Skin epidermis (tissue), 12 donors: ENCODE data around the gene PLSCR1.
"Not testable (repeated sequence)": the region's sequence is repeated elsewhere in the genome, so short reads cannot be mapped to it uniquely, and the experiment has no call there.

Experiments used
- H3K27ac ChIP-seq, 21 experiments: fragments of 200-600 bp; sonication (generic) in 11 of 21; one replicate each; pipeline ENCODE4 v1.5.0; 2020; ENCODE audit warnings: mild to moderate bottlenecking in 3 of 21, inconsistent platforms in 2 of 21, moderate library complexity in 2 of 21
- H3K4me3 ChIP-seq, 7 experiments: fragments of 200-600 bp; sonication (generic) in 2 of 7; one replicate each; pipeline ENCODE4 v1.5.0; 2020; ENCODE audit warnings: inconsistent platforms in 2 of 7, mild to moderate bottlenecking in 2 of 7, moderate library complexity in 1 of 7

Gene PLSCR1

DNA sequence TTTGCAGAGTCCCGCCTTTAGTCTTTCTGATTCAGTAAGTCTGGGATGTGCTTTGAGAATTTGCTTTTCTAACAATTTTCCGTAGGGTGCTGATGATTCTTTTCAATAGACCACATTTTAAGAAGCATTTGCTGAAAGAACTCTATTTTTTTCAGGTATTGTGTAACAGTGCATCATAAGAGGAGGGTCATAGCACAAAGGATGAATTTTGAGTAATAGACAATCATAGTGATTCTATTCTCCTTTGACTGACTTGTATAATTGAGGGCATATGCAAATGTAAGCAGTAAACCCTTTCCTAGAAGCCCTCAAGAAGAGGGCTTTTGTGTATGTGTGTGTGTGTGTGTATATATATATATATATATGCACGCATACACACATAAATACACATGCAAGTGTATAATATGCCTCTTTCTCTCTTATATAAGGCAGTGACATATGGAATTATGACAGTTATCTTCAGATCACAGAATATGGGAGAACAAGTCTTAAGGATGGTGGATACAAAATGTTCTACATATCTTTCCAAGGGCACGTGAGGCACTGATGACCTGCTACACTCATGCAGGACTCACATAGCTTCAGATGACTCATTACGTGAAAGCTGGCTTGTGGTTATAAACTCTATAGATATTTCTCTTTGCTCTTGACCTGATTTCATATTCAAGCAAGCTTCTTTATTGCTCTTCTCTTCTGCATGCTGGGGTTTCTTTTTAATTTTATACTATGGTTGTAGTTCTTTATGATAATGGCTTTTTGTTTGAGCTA is 6.5 kb upstream of the PLSCR1 start:
- no peak overlapping the region for H3K4me3 ChIP-seq
- peak overlapping the region in 3 of 21 experiments; percentile 6 to 17 (median 8) for H3K27ac ChIP-seq

DNA sequence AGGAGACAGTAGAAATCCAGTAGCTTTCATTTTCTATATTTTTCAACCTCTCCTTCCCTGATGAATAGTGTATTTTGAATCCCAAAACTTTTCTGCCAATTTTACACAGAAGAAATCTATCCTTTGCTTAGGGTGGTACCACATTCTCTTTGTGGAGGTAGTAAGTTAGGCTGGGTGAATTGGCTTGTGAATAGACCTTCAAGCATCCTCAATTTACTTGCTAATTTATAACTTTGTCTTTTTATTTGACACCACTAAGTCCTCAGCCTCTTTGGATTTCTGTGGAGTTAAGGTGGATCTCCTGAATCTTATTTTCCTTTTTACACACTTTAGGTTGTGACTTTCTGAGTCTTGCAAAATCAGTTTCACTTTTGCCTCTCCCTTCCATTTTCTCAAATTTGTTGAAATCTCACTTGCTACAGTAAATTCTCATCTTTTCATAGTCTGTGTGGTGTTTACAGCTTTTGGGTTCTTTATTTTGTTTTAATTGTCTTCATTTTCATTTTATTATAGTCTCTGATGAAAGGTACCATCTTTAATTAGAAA is 5.7 kb upstream of the PLSCR1 start:
- no peak overlapping the region for H3K4me3 ChIP-seq
- peak overlapping the region in 4 of 21 experiments; percentile 4 to 17 (median 7) for H3K27ac ChIP-seq

DNA sequence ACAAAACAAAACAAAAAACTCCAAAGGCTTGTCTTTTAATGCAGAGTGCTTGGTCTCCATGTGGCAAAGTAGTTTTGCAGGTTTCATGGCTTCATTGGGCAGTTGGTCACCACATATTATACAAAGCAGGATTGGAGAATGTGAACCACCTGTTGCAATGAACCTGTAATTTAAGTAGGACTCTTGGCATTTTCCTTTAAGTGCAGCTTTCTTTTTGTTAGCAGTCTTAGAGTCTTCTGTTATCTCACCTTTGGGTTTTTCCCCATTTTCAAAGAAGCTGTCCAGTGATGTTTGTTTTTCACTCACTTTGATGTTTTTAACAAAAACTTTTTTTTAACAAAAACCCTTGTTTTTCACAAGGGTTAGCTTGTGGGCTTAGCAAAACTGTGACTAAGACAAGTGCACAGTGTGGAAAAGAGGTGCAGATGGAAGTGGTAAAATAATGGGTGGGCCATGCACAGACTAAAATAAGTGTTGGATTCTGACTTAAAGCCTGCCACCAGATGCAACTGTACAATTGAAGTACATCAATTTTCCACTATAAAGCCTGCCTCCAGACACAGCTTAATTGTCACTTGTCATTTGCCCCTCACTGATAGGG is 2.9 kb upstream of the PLSCR1 start:
- H3K27ac ChIP-seq: no peak overlapping the region
- H3K4me3 ChIP-seq: no peak overlapping the region

DNA sequence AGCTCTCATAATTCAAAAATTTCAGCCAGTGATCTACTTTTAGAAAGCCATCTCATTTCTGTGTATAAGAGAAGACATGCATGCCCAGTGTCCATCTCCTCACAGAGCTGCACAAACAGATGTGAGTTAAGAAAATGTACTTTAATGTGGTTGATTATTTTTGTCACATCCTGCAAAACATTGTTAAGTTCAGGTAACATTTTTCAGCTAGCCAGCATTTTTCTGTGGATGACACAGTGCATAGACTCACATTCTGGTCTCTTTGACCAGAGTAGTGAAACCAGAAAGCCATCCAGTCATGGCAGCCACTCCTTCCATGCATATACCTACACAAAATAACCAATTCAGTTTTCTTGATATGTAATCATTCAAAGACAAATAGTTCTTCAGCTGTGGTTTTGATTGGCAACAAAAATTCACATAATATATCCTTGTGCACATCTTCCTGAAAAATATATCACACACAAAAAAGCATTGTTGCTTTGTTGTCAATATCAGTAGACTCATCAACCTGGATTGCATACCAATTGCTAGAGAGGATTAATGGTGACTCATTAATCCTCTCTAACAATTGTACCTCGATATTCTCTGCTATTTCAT is 2.1 kb upstream of the PLSCR1 start:
- no peak overlapping the region for H3K4me3 ChIP-seq
- no peak overlapping the region for H3K27ac ChIP-seq

DNA sequence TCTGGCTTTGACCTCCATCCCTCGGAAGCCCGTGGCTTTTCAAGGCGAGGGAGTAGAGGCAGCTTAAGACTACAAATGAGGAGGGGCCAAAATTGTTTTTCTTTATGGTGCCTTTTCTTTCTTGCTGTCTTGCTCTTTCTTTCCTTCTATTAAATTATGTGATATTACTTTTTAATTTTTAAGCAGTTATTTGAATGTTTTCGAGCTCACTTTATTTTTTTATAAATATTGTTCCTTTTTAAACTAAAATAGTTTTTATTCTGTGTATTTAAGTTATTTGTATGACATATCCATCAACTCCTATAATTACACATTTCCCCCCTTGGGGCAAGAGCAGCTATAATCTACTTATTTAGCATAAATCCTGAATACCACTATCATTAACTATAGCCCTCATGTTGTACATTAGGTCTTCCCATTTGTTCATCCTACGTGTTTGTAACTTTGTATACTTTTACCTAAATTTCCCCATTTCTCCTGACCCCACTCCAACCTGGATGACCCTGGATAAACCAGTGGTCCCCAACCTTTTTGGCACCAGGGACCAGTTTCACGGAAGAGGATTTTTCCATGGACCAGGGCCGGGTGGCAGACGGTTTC is 622 bp upstream of the PLSCR1 start:
- Histone ChIP-seq H3K27ac (peak overlapping the region in 20 of 21 experiments; percentile 79 to 99 (median 96)), H3K4me3 (peak overlapping the region; percentile 51 to 87 (median 82))

DNA sequence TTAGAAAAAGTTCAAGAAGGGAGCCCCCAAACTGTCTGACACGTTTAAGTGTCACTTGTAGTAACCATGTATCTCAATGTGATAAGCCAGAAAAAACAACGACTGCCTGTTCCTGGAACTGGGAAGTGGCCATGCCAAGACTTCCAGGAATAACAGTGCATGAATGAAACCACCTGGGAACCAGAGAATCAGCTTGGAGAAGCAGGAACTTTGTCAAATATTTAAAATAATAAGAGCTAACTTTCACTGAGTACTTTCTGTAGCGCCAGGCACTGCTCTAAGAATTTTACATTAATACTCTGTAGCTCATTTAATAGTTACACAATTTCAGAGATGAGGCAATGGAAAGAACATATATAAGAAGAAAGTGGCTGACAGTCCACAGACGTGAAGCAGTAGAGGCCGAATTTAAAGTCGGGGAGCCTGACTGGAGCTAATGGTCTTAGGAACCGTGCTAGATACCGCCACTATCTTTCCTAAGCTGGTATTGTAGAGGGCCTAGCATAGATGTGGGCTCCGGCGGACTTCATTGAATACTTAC is 876 bp downstream of the PLSCR1 start:
- Histone ChIP-seq H3K4me3 (peak overlapping the region; percentile 51 to 87 (median 82)), H3K27ac (peak overlapping the region; percentile 79 to 99 (median 96))

DNA sequence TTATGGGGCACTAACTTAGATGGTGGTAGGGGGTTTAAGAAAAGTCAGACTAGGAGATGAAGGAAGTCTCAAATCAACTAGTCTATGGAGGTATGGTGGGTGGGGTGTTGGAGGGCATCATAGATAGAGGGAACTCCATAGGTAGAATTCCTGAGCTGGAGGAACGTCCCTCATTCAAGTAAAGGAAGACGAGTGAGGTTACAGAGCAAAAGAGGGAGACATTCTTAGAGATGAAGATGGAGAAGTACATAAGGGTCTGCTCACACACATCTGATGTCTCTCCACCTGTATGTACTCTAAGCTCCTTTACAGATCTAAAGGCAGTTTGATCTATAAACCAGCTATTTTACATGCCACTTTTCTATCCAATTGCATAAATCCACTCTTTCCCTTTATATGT is 1.4 kb downstream of the PLSCR1 start:
- peak overlapping the region; percentile 24 to 99 (median 96) for H3K27ac ChIP-seq
- H3K4me3 ChIP-seq: peak overlapping the region; percentile 51 to 87 (median 82)

DNA sequence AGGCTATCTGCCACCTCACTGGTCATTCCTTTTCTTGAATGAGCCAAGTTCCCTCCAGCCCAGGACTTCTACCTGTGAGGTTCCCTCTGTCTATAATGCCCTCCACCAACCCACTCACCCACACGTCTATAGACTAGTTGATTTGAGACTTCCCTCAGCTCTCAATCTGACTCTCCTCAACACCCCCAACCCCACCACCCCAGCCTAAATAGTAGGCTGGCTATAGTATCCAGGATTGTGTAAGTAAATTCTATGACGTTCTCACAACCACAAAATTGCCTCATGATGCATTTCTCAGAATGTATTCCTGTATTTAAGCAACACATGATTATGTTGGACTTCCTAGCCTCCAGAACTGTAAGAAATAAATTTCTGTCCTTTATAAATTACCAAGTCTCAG is 2.2 kb downstream of the PLSCR1 start:
- H3K4me3 ChIP-seq: peak overlapping the region in 4 of 7 experiments; percentile 5 to 82 (median 60)
- peak overlapping the region in 17 of 21 experiments; percentile 34 to 99 (median 97) for H3K27ac ChIP-seq

DNA sequence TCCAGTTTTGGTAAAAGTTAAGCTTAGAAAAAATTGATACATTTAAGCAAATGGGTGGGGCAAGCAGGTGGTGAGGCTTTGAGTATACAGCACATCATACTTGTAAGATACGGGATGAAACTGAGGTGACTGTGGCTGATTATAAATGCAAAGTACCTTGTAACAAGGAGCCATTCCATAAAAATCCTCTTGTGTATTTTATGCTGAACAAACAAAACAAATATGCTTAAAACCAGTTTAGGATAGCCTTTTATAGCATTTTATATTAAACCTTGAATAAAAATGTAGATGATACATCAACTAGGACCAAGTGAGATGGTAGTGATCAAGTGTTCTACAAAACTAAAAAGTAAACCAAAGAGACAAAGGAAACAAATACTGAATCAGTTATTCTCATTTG is 3.4 kb downstream of the PLSCR1 start:
- peak overlapping the region in 16 of 21 experiments; percentile 7 to 99 (median 46) for H3K27ac ChIP-seq
- peak overlapping the region in 2 of 7 experiments; percentile 54 to 82 for H3K4me3 ChIP-seq

DNA sequence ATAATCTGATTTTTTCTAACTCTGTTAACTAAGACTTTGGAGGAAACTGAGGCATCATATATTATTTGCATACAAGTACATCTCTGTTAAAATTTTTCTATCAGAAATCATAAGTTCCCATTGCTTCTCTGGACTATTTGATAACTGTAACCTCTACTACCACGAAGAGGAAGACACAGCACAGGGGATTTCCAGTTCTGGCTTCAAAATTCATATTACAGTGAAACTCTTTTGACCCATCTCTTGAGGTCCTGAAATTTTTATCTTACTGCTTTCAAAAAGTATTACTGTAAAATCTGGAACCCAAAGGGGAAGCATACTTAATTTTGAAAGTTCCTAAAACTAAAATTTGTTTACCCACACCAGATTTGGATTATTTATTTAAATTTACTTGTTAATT is 4.2 kb downstream of the PLSCR1 start:
- H3K4me3 ChIP-seq: no peak overlapping the region
- H3K27ac ChIP-seq: peak overlapping the region in 13 of 21 experiments; percentile 14 to 99 (median 43)

DNA sequence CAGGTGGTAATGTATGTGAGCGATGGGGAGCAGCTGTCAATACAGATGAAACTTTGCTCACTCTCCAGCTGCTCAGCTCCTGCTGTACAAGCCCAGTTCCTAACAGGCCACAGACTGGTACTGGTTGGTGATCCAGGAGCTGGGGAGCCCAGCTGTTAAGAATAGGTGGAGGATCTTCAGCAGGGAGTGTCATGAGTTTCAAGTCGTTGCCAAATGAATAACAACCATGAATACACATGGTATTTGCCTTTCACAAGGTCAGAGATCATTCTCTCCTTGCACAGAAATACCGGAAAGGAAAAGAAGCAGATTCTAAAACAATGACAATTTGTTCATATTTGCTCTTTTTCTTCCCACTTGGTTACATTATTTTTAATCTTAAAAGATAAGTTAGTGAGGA is 5.1 kb downstream of the PLSCR1 start:
- H3K4me3 ChIP-seq: no peak overlapping the region
- H3K27ac ChIP-seq: peak overlapping the region in 6 of 21 experiments; percentile 4 to 60 (median 28)

DNA sequence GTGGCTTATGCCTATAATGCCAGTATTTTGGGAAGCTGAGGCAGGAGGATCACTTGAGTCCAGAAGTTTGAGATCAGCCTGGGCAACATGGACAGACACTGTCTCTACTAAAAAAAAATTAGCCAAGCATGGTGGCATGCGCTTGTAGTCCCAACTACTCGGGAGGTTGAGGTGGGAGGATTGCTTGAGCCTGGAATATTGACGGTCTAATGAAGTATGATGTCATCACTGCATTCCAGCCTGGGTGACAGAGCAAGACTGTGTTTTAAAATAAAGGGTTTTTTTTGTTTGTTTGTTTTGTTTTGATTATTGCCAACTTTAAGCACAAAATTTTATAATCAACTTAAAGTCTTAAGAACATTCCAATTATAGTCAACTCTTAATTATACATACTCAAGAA is 6.8 kb downstream of the PLSCR1 start:
- H3K4me3 ChIP-seq: no peak overlapping the region
- no peak overlapping the region for H3K27ac ChIP-seq

DNA sequence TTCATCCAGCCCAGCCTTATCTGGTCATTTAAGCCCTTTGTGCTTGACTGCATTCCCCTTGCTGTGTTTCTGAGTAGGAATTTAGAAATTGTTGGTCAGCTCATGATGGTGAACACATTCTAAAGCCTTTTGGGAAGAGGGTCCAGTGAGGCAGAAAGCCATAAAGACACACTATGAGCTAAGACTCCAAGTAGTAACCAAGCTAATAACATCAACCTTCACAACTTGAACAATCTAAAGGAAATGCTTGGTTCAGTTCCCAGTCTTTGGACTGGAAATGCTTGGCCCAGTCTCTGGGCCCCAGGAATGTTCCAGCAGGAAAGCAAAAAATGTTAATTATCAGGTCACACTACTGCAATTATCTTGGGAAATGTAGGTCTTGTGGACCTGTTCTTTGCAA is 7.7 kb downstream of the PLSCR1 start:
- H3K27ac ChIP-seq: peak overlapping the region in 1 of 21 experiments; percentile 19
- no peak overlapping the region for H3K4me3 ChIP-seq

DNA sequence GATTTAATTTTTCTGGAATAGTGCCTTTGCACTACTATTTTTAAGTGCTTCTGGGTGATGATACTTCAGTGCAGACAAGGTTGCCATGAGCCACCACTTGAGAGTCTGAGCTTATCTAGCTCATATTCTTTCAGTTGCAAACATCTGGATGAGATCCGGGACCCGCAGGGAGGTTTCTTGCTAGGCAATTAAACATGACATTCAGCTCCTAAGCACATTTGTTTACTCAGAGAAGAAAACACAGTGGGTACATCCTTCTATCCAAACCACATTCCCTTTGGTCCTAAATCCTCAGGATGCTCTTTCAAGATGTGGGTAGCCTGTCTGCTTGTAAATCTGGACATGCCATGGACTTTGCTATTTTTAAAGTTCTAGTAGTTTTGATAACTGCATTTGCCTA is 12.0 kb downstream of the PLSCR1 start:
- Histone ChIP-seq H3K4me3 (no peak overlapping the region), H3K27ac (no peak overlapping the region)

DNA sequence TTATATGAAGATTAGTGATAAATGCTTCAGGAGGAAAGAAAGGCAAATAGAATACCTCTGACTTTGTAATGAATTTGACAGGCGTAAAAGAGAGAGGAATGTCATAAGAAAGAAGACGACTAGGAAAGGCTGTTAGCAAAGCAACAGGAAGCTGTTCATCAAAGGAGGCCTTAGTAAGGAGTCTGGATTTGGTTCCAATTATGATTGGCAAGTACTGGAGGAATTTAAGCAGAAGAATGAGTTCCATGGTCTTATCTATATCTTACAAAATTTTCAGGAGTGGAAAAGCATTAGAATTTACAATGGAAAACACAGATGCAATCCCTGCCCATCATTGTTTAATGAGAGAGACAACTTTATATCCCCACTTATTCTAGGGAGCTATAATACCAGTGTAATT is 13.8 kb downstream of the PLSCR1 start:
- H3K4me3 ChIP-seq: no peak overlapping the region
- H3K27ac ChIP-seq: no peak overlapping the region

DNA sequence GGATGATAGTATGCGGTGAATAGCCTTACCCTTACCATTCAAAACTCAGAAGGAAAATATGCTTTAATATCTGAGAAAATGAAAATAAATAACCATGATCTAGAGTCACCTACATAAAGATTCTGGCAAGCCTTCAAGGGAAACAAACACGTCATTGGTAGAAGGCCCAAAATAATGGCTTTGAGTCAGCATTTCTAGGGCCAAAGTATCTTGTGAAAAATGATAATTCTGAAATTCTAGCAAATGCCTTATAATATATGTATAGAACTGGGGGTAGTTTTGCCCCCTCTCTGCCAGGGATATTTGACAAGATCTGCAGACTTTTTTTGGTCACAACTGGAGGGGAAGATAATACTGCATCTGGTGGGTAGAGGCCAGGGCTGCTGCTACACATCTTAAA is 15.4 kb downstream of the PLSCR1 start:
- H3K4me3 ChIP-seq: no peak overlapping the region
- H3K27ac ChIP-seq: no peak overlapping the region

DNA sequence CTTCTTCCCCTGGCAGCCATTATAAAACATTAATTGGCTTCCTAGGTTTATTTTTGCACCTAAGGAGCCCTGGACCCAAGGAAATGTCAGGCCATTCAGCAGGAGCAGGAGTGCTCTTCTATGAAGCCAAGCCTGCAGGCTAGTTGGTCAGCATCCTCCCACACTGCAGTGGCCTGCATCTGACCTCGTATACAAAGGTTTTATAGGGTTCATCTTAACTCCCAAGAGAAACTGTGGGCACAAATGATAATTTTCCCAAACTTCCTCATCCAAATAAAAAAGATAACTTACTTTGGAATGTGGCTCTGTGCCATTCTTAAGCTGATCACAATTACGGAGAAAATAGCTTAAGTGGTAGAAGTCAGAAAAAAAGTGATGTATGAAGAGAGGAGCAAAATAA is 19.4 kb downstream of the PLSCR1 start:
- no peak overlapping the region for H3K4me3 ChIP-seq
- no peak overlapping the region for H3K27ac ChIP-seq

DNA sequence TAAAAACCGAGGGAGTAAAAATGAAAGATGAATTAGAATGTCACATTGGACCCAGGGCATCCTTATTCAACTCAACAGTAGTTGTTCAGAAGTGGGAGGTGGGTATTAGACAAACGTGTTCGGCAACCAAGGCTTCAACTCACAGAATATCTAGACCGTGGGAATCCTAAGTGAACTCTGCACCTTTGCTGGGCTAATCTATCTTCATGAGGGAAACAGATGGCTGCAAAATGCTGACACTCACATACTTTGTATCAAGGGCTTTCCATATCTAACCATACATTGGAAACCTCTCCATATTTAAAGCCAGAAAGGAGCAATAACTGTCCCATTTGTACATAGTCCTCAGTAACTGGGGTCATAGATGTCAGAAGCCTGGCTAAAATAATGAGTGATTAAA is 20.9 kb downstream of the PLSCR1 start:
- H3K27ac ChIP-seq: no peak overlapping the region
- no peak overlapping the region for H3K4me3 ChIP-seq

DNA sequence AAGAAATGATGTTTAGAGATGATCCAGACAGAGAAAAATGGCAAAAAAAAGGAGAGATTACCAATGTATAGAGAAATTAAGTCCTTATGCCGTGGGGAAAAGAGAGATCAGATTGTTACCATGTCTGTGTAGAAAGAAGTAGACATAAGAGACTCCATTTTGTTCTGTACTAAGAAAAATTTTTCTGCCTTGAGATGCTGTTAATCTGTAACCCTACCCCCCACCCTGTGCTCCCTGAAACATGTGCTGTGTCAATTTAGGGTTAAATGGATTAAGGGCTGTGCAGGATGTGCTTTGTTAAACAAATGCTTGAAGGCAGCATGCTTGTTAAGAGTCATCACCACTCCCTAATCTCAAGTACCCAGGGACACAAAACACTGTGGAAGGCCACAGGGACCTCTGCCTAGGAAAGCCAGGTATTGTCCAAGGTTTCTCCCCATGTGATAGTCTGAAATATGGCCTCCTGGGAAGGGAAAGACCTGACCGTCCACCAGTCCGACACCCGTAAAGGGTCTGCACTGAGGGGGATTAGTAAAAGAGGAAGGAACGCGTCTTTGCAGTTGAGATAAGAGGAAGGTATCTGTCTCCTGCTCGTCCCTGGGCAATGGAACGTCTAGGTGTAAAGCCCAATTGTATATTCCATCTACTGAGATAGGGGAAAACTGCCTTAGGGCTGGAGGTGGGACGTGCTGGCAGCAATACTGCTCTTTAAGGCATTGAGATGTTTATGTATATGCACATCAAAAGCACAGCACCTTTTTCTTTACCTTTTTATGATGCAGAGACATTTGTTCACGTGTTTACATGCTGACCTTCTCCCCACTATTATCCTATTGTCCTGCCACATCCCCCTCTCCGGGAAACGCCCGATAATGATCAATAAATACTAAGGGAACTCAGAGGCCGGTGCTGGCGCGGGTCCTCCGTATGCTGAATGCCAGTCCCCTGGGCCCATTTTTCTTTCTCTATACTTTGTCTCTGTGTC is 21.9 kb downstream of the PLSCR1 start:
- not testable (repeated sequence) for H3K4me3 ChIP-seq, H3K27ac ChIP-seq
